HG03571 (cell line): Measurements from ENCODE around the gene TOR4A.
"Not testable (repeated sequence)": the region's sequence is repeated elsewhere in the genome, so short reads cannot be mapped to it uniquely, and the experiment has no call there.

Experiments
- ATAC-seq: cut with Tn5 transposase; IDR thresholded peaks from one replicate; pipeline ENCODE4 v1.9.1; 2021; ENCODE audit not compliant: unreplicated experiment

Gene TOR4A

DNA sequence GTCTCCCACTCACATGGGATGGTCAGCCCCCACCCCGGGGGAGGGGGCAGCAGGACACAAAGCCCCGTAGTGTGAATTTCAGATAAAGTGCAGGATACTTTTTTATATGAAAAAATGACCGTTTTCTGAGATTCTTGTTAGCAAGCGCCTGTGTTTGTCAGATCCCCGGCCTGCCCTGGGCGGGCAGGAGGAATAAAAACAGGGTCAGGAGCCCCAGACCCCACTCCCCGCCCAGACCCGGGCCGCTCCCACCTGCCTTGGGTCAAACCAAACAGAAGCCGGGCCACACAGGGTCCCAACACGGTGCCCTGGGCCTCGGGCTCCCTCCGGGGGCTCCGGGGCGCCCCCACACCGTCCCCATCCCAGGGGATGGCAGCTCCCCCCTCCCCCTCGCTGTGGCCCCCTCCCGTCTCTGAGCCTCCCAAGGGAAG, 38.1 kb downstream of the TOR4A start:
- ATAC-seq = no peak

- ATAC-seq = no peak
These were observed 38.8 kb downstream of the TOR4A start for GRCh38 chr9:137316012-137316981.

- no peak for ATAC-seq
These were observed 39.6 kb downstream of the TOR4A start for GRCh38 chr9:137317021-137317717.

- ATAC-seq = no peak
These were observed 40.4 kb downstream of the TOR4A start for GRCh38 chr9:137317718-137318511.

DNA sequence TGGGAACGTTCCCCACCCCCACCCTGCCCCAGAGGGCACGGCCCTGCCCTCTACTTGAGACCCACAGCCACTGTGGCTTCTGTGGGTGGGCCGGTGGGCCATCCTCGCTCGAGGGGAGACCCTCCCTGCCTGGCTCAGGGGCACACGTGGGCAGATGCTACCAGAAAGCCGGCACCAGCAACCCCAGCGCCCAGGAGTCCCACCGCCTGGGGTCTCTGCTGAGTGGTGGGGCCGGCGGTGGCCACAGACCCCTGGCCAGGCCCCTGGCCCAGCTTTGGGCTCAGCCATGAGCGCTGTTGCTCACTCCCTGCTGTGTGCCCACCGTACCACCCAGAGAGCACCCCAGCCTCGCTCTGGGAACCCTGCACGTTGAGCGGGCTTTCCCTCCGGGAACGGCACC, 41.1 kb downstream of the TOR4A start:
- ATAC-seq = no peak

DNA sequence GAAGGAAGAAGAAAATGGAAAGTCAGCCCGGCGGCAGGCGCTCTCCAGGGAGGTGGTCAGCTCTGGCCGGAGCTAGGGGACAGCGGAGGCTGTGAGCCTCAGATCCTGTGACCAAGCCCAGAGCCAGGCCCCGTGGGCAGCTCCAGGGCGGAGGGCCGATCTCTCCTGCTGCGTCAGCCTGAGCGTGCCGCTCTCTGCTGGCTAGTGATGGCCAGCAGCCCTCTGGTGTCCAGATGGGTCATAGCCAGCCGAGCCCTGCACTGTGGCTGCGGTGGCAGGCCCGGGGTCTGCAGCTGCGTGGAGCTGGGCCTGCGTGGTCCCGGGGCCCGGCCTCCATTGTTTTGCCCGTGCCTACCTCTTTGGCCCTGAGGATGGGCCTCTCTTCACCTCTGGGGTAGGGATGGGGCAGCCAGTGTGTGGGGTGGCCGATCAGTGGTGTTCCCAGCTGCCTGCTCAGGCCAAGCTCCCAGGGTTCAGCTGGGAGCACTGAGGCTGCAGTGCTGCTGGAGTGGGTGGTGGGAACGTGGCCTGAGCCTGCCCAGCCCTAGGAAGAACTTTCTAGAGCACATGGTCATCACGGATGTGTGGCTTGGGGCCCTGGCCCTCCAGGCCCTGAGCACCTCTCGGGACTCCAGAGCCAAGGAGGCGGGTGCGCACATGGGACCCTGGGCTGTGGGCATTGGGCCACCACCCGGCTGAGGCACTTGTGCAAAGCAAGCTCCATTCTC, 41.6 kb downstream of the TOR4A start:
- ATAC-seq = no peak

DNA sequence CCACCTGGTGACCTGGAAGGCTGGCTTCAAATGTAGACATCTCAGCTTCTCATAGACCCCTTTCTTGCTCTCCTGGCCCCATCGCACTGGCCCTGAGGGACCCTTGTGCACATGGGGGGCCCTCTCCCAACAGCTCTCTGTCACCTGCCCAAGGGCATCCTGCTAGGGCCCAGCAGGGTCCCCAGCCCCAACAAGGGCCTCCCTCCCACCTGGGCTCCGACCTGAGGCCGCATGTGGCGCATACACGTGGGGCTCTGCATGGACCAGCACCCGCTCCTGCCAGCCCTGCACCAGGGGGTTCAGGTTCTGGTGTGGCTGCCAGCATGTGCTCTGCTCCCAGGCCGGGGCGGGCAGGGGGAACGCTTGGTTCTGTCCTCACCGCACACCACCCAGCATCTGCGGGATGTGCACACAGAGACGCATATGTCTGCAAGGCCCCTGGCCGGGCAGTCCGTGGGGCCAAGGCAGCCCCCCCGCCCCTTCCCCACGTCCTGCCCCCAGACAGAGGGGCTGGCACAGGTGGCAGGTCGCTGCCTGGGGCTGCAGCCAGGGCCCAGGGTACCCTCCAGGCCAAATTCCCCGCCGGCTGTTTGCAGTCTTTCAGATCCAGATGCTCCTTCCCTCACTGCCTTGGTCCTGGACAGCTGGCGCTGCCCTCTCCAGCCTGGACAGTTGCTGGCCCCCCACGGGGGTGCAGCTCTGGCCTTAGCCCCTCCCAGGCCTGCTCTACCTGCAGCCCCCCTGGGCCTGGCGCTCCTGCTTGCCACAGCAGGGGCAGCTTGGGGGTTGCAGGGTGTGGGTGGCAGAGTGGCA, 42.4 kb downstream of the TOR4A start:
- no peak for ATAC-seq

DNA sequence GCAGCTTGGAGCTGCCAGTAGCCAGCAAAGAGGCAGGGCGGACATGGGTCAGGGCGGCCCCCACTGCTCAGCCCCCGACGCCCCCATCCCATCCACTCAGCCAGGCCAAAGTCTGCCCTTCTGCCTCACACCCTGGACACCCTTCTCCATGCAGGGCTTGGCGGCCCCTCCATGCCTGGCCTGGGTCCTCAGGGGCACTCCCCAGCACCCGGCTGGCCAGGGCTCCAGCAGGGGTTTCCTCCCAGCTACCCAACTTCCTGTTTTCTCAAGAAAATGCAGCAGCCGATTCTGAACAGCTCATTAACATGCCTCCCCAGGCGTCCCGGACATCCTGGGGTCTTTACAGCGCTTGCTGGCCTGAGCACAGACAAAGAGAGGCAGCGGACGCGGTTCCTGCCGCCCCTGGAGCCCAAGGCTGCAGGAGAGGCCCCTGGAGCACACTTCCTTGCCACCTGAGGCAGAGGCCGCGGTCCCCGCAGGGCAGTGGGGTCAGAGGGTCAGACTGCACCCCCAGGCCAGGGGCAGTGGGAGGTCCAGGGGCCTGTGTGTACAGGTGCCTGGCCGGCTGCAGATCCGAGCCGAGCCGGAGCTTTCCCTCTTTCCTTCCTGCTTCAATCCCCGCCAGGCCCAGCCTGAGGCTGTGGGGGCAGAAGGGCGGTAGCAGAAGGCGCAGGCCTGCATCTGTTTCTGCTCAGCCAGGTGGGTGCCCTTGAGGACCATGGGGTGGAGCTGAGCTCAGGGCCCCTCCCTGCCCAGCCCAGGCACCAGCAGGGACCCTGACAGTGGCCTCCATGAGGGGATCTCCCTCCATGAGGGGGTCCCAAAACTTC, 43.2 kb downstream of the TOR4A start:
- ATAC-seq = no peak

- no peak for ATAC-seq
These were observed 44.3 kb downstream of the TOR4A start for GRCh38 chr9:137321726-137322361.

DNA sequence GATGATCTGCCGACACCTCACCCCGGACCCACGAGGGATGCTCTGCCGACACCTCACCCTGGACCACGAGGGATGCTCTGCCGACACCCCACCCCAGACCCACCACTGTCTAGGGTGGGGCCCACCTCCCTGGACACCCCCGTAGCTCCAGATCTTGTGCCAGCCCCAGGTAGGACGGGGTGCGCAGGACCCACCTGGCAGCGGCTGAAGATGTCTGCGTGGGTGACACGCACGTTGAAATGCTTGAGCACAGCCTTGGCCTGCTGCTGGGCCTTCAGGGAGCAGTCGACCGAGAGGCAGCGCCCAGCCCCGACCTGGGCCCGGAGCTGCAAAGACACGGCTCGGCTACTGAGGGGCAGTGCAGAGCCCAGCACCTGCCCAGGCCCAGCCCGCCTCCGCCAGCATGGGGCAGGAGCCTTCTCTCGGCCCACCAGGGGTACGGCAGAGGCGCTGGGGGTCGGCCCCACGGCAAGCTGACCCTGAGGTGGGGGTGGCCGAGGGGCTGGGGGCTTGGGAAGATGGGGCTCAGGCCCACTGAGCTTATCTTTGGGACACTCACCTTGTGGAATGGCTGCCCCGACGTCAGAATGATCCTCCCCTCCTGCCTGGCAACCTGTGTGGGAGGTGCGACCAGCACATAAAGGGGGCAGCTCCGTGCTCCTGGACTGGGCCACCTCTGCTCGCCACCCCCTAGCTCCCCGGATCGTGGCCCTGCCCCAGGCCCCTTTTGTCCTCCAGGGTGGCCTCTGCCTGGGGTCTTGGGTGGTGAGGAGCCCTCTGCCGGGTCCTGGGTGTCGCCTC, 46.2 kb downstream of the TOR4A start:
- no peak for ATAC-seq

DNA sequence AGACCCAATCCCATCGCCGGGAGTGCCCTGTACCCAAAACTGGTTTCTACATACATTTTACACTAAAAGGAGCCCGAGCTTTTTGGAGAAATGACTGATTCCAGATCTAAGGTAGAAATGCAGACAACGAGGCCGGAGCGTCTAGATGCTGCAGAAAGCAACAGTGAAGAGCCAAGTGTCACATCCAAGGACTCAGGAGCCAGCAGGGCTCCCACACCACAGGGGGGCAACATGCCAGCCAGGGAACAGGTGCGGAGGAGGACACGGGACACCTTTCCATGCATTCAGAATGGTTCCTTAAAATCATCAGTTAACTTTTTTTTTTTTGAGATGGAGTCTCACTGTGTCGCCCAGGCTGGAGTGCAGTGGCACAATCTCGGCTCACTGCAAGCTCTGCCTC, 47.6 kb downstream of the TOR4A start:
- ATAC-seq = no peak

DNA sequence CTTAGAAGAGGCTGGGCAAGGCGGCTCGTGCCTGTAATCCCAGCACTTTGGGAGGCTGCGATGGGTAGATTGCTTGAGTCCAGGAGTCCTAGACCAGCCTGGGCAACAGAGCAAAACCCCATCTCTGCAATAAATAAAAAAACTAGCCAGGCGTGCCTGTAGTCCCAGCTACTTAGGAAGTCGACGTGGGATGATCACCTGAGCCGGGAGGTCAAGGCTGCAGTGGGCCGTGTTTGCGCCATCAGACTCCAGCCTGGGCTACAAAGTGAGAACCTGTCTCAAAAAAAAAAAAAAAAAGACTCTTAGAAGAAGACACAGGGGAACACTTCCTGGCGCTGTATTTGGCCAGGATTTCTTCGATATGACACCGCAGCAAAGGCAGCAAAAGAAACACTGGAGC, 48.3 kb downstream of the TOR4A start:
- no peak for ATAC-seq

- no peak for ATAC-seq
These were observed 49.0 kb downstream of the TOR4A start for GRCh38 chr9:137326445-137327065.

- ATAC-seq = not testable (repeated sequence)
These were observed 50.4 kb downstream of the TOR4A start for GRCh38 chr9:137327641-137328550.

GRCh38 chr9:137329590-137329989, 52.1 kb downstream of the TOR4A start:
- not testable (repeated sequence) for ATAC-seq

GRCh38 chr9:137330689-137331088, 53.2 kb downstream of the TOR4A start:
- ATAC-seq = no peak
